Prostate gland (tissue), 2 donors: ENCODE data around the gene LHPP.

ENCODE experiments used
- CTCF ChIP-seq, 4 experiments: fragments of 200-600 bp in 2 of 4; fragments of 450-650 bp in 2 of 4; sonication (generic) in 2 of 4; IDR thresholded peaks; 1 replicate in 3 of 4; 2 replicates in 1 of 4; pipeline ENCODE4 v1.5.1; 2016 to 2019; ENCODE audit warnings: antibody characterized with exemption in 4 of 4, mild to moderate bottlenecking in 2 of 4, moderate library complexity in 2 of 4
- POLR2AphosphoS5 ChIP-seq: sonication (generic); formaldehyde crosslinking; IDR thresholded peaks from one replicate; pipeline ENCODE4 v1.6.1; 2017; ENCODE audit warnings: antibody characterized with exemption

GRCh38 chr10:124647421-124648130 lies 186.0 kb downstream of the LHPP start:
- TF ChIP-seq POLR2AphosphoS5, result no peak
- no peak for TF ChIP-seq CTCF (IDR thresholded peaks at IDR 0.05)
